HuH-7 (cell line): ENCODE data around the gene LIPC.

Experiments used
- DNase-seq: peaks from one replicate; pipeline ENCODE4 v3.0.0; 2011; ENCODE audit warnings: low spot score

LIPC gene

GRCh38 chr15:58554758-58555157, 123.0 kb downstream of the LIPC start:
- no peak for DNase-seq

- DNase-seq: no peak
Measured at GRCh38 chr15:58555162-58556027, 123.6 kb downstream of the LIPC start.

GRCh38 chr15:58556028-58556361, 124.2 kb downstream of the LIPC start:
- DNase-seq: no peak

- DNase-seq: no peak
Measured at GRCh38 chr15:58556541-58556940, 124.8 kb downstream of the LIPC start.

- no peak for DNase-seq
Measured at GRCh38 chr15:58558777-58559176, 127.0 kb downstream of the LIPC start.

GRCh38 chr15:58559904-58560588, 128.3 kb downstream of the LIPC start:
- DNase-seq: no peak

- no peak for DNase-seq
Measured at GRCh38 chr15:58561321-58561720, 129.5 kb downstream of the LIPC start.

GRCh38 chr15:58562135-58562534, 130.3 kb downstream of the LIPC start:
- no peak for DNase-seq

- no peak for DNase-seq
Measured at GRCh38 chr15:58564981-58565380, 133.2 kb downstream of the LIPC start.

GRCh38 chr15:58565619-58566018, 133.8 kb downstream of the LIPC start:
- DNase-seq: no peak

GRCh38 chr15:58566029-58566428, 134.2 kb downstream of the LIPC start:
- DNase-seq: no peak

- no peak for DNase-seq
Measured at GRCh38 chr15:58568157-58568571, 136.4 kb downstream of the LIPC start.

- no peak for DNase-seq
Measured at GRCh38 chr15:58569455-58569854, 137.7 kb downstream of the LIPC start.

GRCh38 chr15:58571491-58571890, 139.7 kb downstream of the LIPC start:
- DNase-seq: no peak

- no peak for DNase-seq
Measured at GRCh38 chr15:58572521-58572920, 140.7 kb downstream of the LIPC start.

GRCh38 chr15:58573270-58573669, 141.5 kb downstream of the LIPC start:
- DNase-seq: no peak

- no peak for DNase-seq
Measured at GRCh38 chr15:58574631-58575030, 142.8 kb downstream of the LIPC start.

- no peak for DNase-seq
Measured at GRCh38 chr15:58575045-58575786, 143.4 kb downstream of the LIPC start.

- no peak for DNase-seq
Measured at GRCh38 chr15:58576657-58577056, 144.9 kb downstream of the LIPC start.

GRCh38 chr15:58582160-58582559, 150.4 kb downstream of the LIPC start:
- no peak for DNase-seq

GRCh38 chr15:58583171-58583908, 151.5 kb downstream of the LIPC start:
- DNase-seq: no peak

GRCh38 chr15:58584789-58585461, 153.1 kb downstream of the LIPC start:
- DNase-seq: no peak
